PFSK-1 (cell line): ENCODE results near the gene RRH.

Experiments
- POLR2AphosphoS5 ChIP-seq: IDR thresholded peaks from 2 replicates; pipeline ENCODE4 v1.6.1; 2012; ENCODE audit warnings: low read depth, mild to moderate bottlenecking, control low read depth, low read length, moderate library complexity
- REST ChIP-seq, 2 experiments: IDR thresholded peaks; 2 replicates each; pipeline versions ENCODE4 v1.6.1 to v1.8.0; 2011 to 2012; ENCODE audit warnings: low read depth in 2 of 2, low read length in 2 of 2, control low read depth in 1 of 2, inconsistent platforms in 1 of 2, mild to moderate bottlenecking in 1 of 2, moderate library complexity in 1 of 2; ENCODE audit not compliant: insufficient read depth in 1 of 2
- SIN3A ChIP-seq: IDR thresholded peaks from 2 replicates; pipeline ENCODE4 v1.6.1; 2012; ENCODE audit warnings: mild to moderate bottlenecking, low read length, moderate library complexity, borderline replicate concordance; ENCODE audit not compliant: insufficient read depth
- TAF1 ChIP-seq: IDR thresholded peaks from 2 replicates; pipeline ENCODE4 v1.6.1; 2012; ENCODE audit warnings: low read length, control low read depth, borderline replicate concordance; ENCODE audit not compliant: insufficient read depth

GRCh38 chr4:109875106-109875505, 47.3 kb downstream of the RRH start:
- TF ChIP-seq TAF1 (no peak), POLR2AphosphoS5 (no peak), SIN3A (no peak), REST (IDR thresholded peaks at IDR 0.05; ENCODE audit: insufficient read depth in 1 of 2, low read depth in 2 of 2, low read length in 2 of 2) (no peak)
